Measurements from ENCODE around the gene GNB5. TPM values are rescaled to one million over a fixed set of nuclear protein-coding genes. Genes with fewer than 3 reads are reported as not detected.

The GNB5 gene
- polyA plus RNA-seq, 1 donor from 2014 or later = 89.6 TPM

DNA sequence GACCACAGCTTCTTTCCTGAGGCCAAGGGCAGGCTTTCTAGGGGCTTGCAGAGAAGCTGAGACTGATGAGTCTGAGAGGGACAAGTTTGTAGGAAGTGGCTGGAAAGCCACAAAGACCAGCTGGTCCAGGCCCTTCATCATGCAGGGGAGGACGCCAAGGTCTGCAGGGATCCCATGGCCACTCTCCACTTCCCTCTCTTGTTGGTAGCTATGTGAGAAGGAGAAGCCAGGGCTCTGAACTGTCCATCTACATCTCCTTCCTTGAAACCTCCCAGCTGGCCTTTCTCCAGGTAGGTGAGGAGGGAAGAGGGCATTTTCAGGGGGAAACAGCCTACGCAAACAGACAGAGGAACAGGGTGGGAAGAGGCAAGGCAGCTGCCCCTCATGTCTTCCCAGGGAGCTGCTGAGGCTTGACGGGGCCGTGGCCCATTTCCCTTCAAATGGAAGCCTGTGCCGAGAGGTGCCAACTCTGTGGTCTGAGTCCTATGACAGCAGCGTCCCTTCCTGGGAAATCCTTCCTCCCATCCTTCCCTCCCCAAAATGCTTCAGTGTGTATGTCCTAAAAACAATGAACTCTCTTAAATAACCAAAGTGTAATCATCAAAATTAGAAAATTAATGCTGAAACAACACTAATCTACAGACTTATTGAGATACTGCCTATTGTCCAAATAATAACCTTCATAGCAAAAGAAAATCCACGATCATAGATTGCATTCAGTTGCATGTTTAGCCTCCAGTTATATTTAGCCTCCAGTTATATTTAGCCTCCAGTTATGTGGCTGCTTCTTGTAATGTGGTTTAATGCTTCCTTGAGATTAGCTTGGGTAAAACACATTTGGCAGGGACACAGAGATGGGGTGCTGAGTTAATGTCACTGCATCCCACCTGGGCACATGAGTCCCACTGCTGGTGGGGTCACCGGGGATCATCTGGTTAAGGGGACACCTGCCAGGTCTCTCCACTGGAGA, 36.0 kb downstream of the GNB5 start:
- H3K27me3 ChIP-seq (ENCODE audit: insufficient read depth, low read depth, low read length) = no peaks in the 10 kb centered on the region
- H2AFZ ChIP-seq (ENCODE audit: low read depth, low read length) = no peak overlapping the region
- H3K4me2 ChIP-seq (ENCODE audit: low read length) = no peak overlapping the region
- H3F3A ChIP-seq (ENCODE audit: insufficient read depth, low read length, poor library complexity, severe bottlenecking) = no peaks in the 10 kb centered on the region
- no peaks in the 10 kb centered on the region for H3K9me3 ChIP-seq (ENCODE audit: low read length)
- H3K27ac ChIP-seq (ENCODE audit: low read length) = no peak overlapping the region
- H3K4me3 ChIP-seq (ENCODE audit: low read length) = no peak overlapping the region
- no peaks in the 10 kb centered on the region for H3K9me2 ChIP-seq (ENCODE audit: insufficient read depth, low read length)
- no peaks in the 10 kb centered on the region for H3K79me2 ChIP-seq (replicated peaks; ENCODE audit: insufficient read depth, low read length)
- TF ChIP-seq RAD21 (conservative IDR thresholded peaks at IDR 0.05) (no peak), EZH2 (IDR thresholded peaks at IDR 0.05; ENCODE audit: borderline replicate concordance, insufficient read depth, low read length, poor library complexity, severe bottlenecking) (no peak), POLR2AphosphoS5 (IDR thresholded peaks at IDR 0.05) (no peak), MXI1 (conservative IDR thresholded peaks at IDR 0.05; ENCODE audit: poor library complexity, severe bottlenecking) (no peak), EP300 (conservative IDR thresholded peaks at IDR 0.05; ENCODE audit: poor library complexity, severe bottlenecking) (no peak), CTCF (IDR thresholded peaks at IDR 0.05; ENCODE audit: poor library complexity, severe bottlenecking) (no peak), TAF1 (IDR thresholded peaks at IDR 0.05; ENCODE audit: low read depth) (no peak), SMC3 (conservative IDR thresholded peaks at IDR 0.05; ENCODE audit: poor library complexity) (no peak)
- TF ChIP-seq, protein P1, sequence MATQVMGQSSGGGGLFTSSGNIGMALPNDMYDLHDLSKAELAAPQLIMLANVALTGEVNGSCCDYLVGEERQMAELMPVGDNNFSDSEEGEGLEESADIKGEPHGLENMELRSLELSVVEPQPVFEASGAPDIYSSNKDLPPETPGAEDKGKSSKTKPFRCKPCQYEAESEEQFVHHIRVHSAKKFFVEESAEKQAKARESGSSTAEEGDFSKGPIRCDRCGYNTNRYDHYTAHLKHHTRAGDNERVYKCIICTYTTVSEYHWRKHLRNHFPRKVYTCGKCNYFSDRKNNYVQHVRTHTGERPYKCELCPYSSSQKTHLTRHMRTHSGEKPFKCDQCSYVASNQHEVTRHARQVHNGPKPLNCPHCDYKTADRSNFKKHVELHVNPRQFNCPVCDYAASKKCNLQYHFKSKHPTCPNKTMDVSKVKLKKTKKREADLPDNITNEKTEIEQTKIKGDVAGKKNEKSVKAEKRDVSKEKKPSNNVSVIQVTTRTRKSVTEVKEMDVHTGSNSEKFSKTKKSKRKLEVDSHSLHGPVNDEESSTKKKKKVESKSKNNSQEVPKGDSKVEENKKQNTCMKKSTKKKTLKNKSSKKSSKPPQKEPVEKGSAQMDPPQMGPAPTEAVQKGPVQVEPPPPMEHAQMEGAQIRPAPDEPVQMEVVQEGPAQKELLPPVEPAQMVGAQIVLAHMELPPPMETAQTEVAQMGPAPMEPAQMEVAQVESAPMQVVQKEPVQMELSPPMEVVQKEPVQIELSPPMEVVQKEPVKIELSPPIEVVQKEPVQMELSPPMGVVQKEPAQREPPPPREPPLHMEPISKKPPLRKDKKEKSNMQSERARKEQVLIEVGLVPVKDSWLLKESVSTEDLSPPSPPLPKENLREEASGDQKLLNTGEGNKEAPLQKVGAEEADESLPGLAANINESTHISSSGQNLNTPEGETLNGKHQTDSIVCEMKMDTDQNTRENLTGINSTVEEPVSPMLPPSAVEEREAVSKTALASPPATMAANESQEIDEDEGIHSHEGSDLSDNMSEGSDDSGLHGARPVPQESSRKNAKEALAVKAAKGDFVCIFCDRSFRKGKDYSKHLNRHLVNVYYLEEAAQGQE (IDR thresholded peaks at IDR 0.05; ENCODE audit: borderline replicate concordance) = no peak
- no peaks in the 10 kb centered on the region for H4K20me1 ChIP-seq (ENCODE audit: insufficient read depth)
- H3K9ac ChIP-seq (ENCODE audit: low read length) = no peak overlapping the region
- H3K36me3 ChIP-seq (ENCODE audit: insufficient read depth, low read length) = no peaks in the 10 kb centered on the region

- no peaks in the 10 kb centered on the region for H3K27me3 ChIP-seq (ENCODE audit: insufficient read depth, low read depth, low read length)
- H3F3A ChIP-seq (ENCODE audit: insufficient read depth, low read length, poor library complexity, severe bottlenecking) = no peaks in the 10 kb centered on the region
- H3K4me3 ChIP-seq (ENCODE audit: low read length) = no peak overlapping the region
- TF ChIP-seq EP300 (conservative IDR thresholded peaks at IDR 0.05; ENCODE audit: poor library complexity, severe bottlenecking) = no peak
- TF ChIP-seq, protein P1 (IDR thresholded peaks at IDR 0.05; ENCODE audit: borderline replicate concordance) = no peak
- H3K9ac ChIP-seq (ENCODE audit: low read length) = no peak overlapping the region
- no peak overlapping the region for H3K27ac ChIP-seq (ENCODE audit: low read length)
- H3K9me2 ChIP-seq (ENCODE audit: insufficient read depth, low read length) = no peaks in the 10 kb centered on the region
- H3K36me3 ChIP-seq (ENCODE audit: insufficient read depth, low read length) = no peaks in the 10 kb centered on the region
- no peaks in the 10 kb centered on the region for H3K79me2 ChIP-seq (replicated peaks; ENCODE audit: insufficient read depth, low read length)
- no peak overlapping the region for H2AFZ ChIP-seq (ENCODE audit: low read depth, low read length)
- no peaks in the 10 kb centered on the region for H3K9me3 ChIP-seq (ENCODE audit: low read length)
- H3K4me2 ChIP-seq (ENCODE audit: low read length) = no peak overlapping the region
- H4K20me1 ChIP-seq (ENCODE audit: insufficient read depth) = no peaks in the 10 kb centered on the region
Measured at GRCh38 chr15:52153900-52154895, 37.0 kb downstream of the GNB5 start.

Data from neural cell (in vitro differentiated cells).